Naive B cell (primary cell): ENCODE results near the gene ZFYVE21. TPM values are rescaled to one million over a fixed set of nuclear protein-coding genes. Genes with fewer than 3 reads are reported as not detected.
A peak's percentile ranks its signal among the peaks of the same experiment; 100 is the strongest.
"Not testable (repeated sequence)": the region's sequence is repeated elsewhere in the genome, so short reads cannot be mapped to it uniquely, and the experiment has no call there.

ENCODE experiments used
- ATAC-seq, 2 donors: fragments of 150-1000 bp; cut with Tn5 transposase; 2 replicates each; pipeline ENCODE4 v1.10.0; 2021; ENCODE audit warnings: low read depth in 2 of 2, mild to moderate bottlenecking in 2 of 2, moderate library complexity in 2 of 2
- DNase-seq: peaks from one replicate; pipeline ENCODE4 v3.0.0; 2022
- H3K27ac Mint-ChIP-seq, 6 donors: one replicate each; pipeline ENCODE4 v1.8.0; 2020 to 2022; ENCODE audit warnings: mild to moderate bottlenecking in 6 of 6, mixed read lengths in 6 of 6, moderate library complexity in 5 of 6, inconsistent platforms in 2 of 6
- H3K27me3 Mint-ChIP-seq, 3 donors: one replicate each; pipeline ENCODE4 v1.8.0; 2021 to 2022; ENCODE audit warnings: mixed read lengths in 3 of 3, mild to moderate bottlenecking in 1 of 3
- H3K36me3 Mint-ChIP-seq, 2 donors: one replicate each; pipeline ENCODE4 v1.8.0; 2020 to 2022; ENCODE audit warnings: mixed read lengths in 2 of 2, inconsistent platforms in 1 of 2, mild to moderate bottlenecking in 1 of 2
- H3K4me1 Mint-ChIP-seq, 3 donors: one replicate each; pipeline ENCODE4 v1.8.0; 2020 to 2022; ENCODE audit warnings: mixed read lengths in 3 of 3, inconsistent platforms in 1 of 3, mild to moderate bottlenecking in 1 of 3, moderate library complexity in 1 of 3
- H3K4me3 Mint-ChIP-seq, 8 donors: one replicate each; pipeline ENCODE4 v1.8.0; 2020 to 2022; ENCODE audit warnings: mild to moderate bottlenecking in 8 of 8, mixed read lengths in 8 of 8, moderate library complexity in 8 of 8, inconsistent platforms in 2 of 8
- H3K9me3 Mint-ChIP-seq, 7 donors: one replicate each; pipeline ENCODE4 v1.8.0; 2020 to 2022; ENCODE audit warnings: mixed read lengths in 7 of 7, mild to moderate bottlenecking in 5 of 7, inconsistent platforms in 2 of 7, moderate library complexity in 1 of 7
- polyA plus RNA-seq, 6 donors: library from polyadenylated mRNA; unstranded; fragments of 300-500 nt; fragmentation: Illumina TruSeq; gene quantifications; one replicate each; pipeline ENCODE4 v1.2.3, GENCODE V29; 2021; ENCODE audit warnings: low read depth in 6 of 6

Gene ZFYVE21
- polyA plus RNA-seq, 6 donors from 2014 or later, result 4.8 to 10.5 (median 6.7) TPM

DNA sequence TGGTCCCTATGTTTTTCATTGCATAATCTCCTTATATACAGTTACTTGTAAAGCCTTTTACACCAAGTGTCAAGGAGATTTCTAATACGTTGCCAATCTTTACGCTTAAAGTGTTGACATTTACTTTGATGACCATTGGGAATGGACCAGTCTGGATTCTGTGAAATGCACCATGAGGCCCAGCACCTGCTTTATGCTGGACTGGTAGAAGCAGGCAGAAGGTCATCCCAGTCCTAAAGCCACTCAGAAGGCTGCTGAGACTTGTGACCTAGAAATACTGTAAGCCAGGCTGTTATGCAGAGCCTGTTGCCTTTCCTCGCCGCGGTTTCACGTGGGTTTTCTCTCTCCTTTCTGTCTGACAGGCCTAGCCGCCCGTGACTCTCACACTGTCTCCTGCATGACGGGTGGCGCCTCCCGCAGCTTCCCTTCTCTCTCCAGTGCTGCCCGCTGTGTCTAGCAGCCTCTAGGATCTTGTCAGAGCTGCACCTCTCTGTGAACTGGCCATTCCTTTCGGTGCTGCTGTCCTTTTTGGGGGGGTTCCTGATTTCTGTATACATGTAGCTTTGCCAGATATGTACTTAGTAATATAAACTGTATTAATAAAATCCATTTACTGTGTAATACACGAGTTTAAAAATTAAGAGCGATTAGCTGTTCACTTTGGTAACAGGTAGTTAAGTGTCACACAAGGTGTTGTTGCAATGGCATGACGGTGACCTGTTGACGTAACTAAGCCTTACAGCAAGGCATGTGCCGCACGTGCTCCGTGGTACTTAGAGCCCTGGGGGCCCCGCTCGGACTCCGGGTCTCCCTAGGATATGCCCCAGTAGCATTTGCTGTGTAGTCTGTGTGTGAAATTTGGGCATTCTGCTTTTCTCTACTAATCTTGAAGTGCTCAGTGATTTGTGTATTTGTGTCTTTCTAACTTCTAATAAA is 30.1 kb upstream of the ZFYVE21 start:
- Mint-ChIP-seq H3K4me3 (no peak overlapping the region), H3K4me1 (peaks cover 10 to 18% (median 16%) of the 10 kb centered on the region in 3 donors), H3K27ac (peak overlapping the region in 1 of 6 donors; percentile 90), H3K9me3 (no peaks in the 10 kb centered on the region), H3K36me3 (peaks cover 0 to 9% of the 10 kb centered on the region in 2 donors), H3K27me3 (no peaks in the 10 kb centered on the region)
- DNase-seq (no peak), ATAC-seq (no peak)

DNA sequence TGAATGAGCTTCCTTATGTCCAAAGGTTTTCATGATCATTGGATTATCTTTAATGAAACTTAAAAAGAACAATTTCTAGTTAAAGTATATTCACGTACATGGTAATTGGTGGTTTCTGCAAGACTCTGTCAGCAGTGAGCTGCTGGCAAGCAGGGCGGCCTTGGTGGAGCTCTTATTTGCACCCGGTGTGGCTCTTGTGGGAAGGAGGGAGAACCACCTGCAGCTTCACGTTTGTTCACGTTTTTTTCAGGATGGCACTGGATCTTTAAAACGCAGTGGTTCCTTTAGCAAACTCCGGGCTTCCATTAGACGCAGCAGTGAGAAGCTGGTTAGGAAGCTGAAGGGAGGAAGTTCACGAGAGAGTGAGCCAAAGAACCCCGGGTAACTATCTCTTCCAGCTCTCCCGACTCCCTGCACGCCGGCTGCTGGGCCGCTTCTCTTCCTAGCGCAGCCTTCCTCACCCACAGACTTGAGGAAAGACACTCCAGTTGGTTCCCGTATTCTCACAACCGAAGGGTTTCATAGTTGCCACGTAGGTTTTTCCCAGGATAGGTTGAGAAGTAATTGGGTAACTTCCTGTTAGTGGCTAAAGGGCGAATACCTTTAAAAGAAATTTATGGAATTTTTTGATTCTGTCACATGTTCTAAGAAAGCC is 28.7 kb upstream of the ZFYVE21 start:
- H3K27ac Mint-ChIP-seq, result peak overlapping the region in 1 of 6 donors; percentile 32
- H3K27me3 Mint-ChIP-seq, result no peaks in the 10 kb centered on the region
- ATAC-seq, result no peak
- H3K36me3 Mint-ChIP-seq, result peaks cover 0 to 9% of the 10 kb centered on the region in 2 donors
- DNase-seq, result no peak
- no peak overlapping the region for H3K4me3 Mint-ChIP-seq
- H3K4me1 Mint-ChIP-seq, result peaks cover 16 to 29% (median 28%) of the 10 kb centered on the region in 3 donors
- no peaks in the 10 kb centered on the region for H3K9me3 Mint-ChIP-seq

DNA sequence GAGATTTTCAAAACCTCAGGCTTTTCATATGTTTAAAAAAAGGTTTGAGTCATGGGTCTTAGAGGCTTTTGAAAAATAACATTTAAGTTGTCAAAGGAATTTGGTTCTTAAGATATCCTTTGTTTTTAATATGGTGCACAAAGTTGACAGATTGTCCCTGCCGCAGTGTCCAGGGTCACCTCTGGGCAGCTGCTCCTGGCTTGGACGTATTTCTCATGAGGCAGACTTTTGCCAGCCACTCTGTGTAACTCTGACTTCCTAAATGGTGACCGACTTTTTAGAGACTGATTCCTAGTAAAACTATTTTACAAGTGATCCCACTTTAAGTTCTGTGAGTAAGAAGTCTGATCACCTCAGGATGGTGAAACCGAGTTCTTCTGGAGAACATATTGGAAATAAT is 27.9 kb upstream of the ZFYVE21 start:
- no peaks in the 10 kb centered on the region for H3K9me3 Mint-ChIP-seq
- ATAC-seq, result no peak
- peaks cover 0 to 9% of the 10 kb centered on the region in 2 donors for H3K36me3 Mint-ChIP-seq
- no peak overlapping the region for H3K4me3 Mint-ChIP-seq
- no peak for DNase-seq
- H3K27ac Mint-ChIP-seq, result no peak overlapping the region
- H3K4me1 Mint-ChIP-seq, result peaks cover 20 to 35% (median 34%) of the 10 kb centered on the region in 3 donors
- no peaks in the 10 kb centered on the region for H3K27me3 Mint-ChIP-seq

- Mint-ChIP-seq H3K27ac (peak overlapping the region in 1 of 6 donors; percentile 46), H3K4me1 (peaks cover 20 to 43% (median 34%) of the 10 kb centered on the region in 3 donors), H3K27me3 (no peaks in the 10 kb centered on the region), H3K4me3 (no peak overlapping the region), H3K9me3 (no peaks in the 10 kb centered on the region), H3K36me3 (peaks cover 0 to 9% of the 10 kb centered on the region in 2 donors)
- DNase-seq, result no peak
- no peak for ATAC-seq
Observed at GRCh38 chr14:103688441-103688840, 27.2 kb upstream of the ZFYVE21 start.

GRCh38 chr14:103688906-103689902 is 26.4 kb upstream of the ZFYVE21 start:
- ATAC-seq (peak; percentile 36 to 52), DNase-seq (no peak)
- H3K27ac Mint-ChIP-seq, result peak overlapping the region in 4 of 6 donors; percentile 46 to 90 (median 74)
- H3K4me1 Mint-ChIP-seq, result peaks cover 20 to 46% (median 34%) of the 10 kb centered on the region in 3 donors
- H3K4me3 Mint-ChIP-seq, result peak overlapping the region in 6 of 8 donors; percentile 61 to 81 (median 70)
- peaks cover 0 to 9% of the 10 kb centered on the region in 2 donors for H3K36me3 Mint-ChIP-seq
- no peaks in the 10 kb centered on the region for H3K9me3 Mint-ChIP-seq
- no peaks in the 10 kb centered on the region for H3K27me3 Mint-ChIP-seq

GRCh38 chr14:103690332-103690731 is 25.3 kb upstream of the ZFYVE21 start:
- peaks cover 21 to 48% (median 36%) of the 10 kb centered on the region in 3 donors for H3K4me1 Mint-ChIP-seq
- ATAC-seq, result no peak
- H3K27me3 Mint-ChIP-seq, result no peaks in the 10 kb centered on the region
- no peak for DNase-seq
- peaks cover 0 to 9% of the 10 kb centered on the region in 2 donors for H3K36me3 Mint-ChIP-seq
- peak overlapping the region in 7 of 8 donors; percentile 24 to 66 (median 49) for H3K4me3 Mint-ChIP-seq
- no peaks in the 10 kb centered on the region for H3K9me3 Mint-ChIP-seq
- H3K27ac Mint-ChIP-seq, result peak overlapping the region in 5 of 6 donors; percentile 12 to 85 (median 49)

DNA sequence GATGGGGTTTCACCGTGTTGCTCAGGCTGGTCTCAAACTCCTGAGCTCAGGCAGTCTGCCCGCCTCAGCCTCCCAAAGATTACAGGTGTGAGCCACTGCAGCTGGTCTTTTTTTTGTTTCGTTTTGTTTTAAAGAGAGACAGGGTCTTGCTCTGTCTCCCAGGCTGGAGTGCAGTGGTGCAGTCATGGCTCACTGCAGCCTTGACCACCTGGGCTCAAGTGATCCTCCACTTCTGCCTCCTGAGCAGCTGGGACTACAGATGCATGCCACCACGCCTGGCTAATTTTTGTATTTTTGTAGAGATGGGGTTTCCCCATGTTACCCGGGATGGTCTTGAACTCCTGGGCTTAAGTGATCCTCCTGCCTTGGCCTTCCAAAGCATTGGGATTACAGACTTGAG is 24.0 kb upstream of the ZFYVE21 start:
- H3K9me3 Mint-ChIP-seq, H3K27me3 Mint-ChIP-seq, H3K36me3 Mint-ChIP-seq: not testable (repeated sequence)
- Mint-ChIP-seq H3K4me1 (peaks cover 35 to 60% (median 49%) of the 10 kb centered on the region in 3 donors), H3K27ac (peak overlapping the region; percentile 64 to 92 (median 84)), H3K4me3 (peak overlapping the region; percentile 61 to 86 (median 74))
- ATAC-seq (peak; percentile 79 to 83), DNase-seq (peak; percentile 35)

DNA sequence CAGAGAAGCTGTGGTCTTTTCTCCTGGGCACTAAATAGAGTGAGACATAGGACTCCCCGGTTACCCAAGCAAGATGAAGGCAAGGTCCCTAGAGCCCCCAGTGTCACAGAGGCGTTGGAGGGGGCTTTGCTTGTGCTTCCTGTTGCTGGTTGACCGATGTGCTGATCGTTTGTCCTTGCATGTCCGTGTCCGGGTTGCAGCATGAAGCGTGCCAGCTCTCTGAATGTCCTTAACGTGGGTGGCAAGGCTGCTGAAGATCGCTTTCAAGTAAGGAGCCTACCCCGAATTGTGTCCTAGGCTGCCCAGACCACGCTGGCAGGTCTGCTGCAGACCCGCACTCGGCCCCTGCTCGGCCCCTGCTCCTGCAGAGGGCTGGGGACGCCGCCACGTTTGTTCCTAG is 23.5 kb upstream of the ZFYVE21 start:
- H3K36me3 Mint-ChIP-seq, result no peaks in the 10 kb centered on the region
- peak overlapping the region; percentile 64 to 92 (median 84) for H3K27ac Mint-ChIP-seq
- H3K27me3 Mint-ChIP-seq, result no peaks in the 10 kb centered on the region
- peak overlapping the region in 7 of 8 donors; percentile 61 to 86 (median 74) for H3K4me3 Mint-ChIP-seq
- H3K9me3 Mint-ChIP-seq, result no peaks in the 10 kb centered on the region
- ATAC-seq, result peak; percentile 22 to 34
- H3K4me1 Mint-ChIP-seq, result peaks cover 38 to 64% (median 54%) of the 10 kb centered on the region in 3 donors
- no peak for DNase-seq

DNA sequence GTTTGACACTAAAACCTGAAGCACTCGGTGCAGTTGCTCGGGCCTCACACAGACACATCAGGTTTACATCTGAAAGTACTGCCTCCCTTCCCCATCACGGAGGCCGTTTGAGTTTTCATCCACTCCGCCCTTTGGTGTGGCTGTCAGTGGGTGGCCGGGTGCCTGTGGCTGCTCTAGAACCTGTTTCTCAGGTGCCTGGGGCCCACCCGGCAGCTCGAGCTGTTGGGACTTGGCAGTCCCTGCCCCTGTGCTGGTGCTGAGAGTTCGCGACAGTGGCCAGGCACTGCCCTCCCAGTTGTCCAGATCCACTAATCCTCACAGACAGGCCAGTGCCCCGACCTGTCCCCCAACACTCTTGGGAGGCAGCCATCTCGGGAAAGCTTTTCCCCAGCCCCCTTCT is 22.7 kb upstream of the ZFYVE21 start:
- no peaks in the 10 kb centered on the region for H3K36me3 Mint-ChIP-seq
- no peaks in the 10 kb centered on the region for H3K9me3 Mint-ChIP-seq
- peaks cover 41 to 67% (median 60%) of the 10 kb centered on the region in 3 donors for H3K4me1 Mint-ChIP-seq
- H3K4me3 Mint-ChIP-seq, result no peak overlapping the region
- H3K27ac Mint-ChIP-seq, result peak overlapping the region; percentile 30 to 86 (median 63)
- no peak for DNase-seq
- no peak for ATAC-seq
- no peaks in the 10 kb centered on the region for H3K27me3 Mint-ChIP-seq

- ATAC-seq, result no peak
Observed at GRCh38 chr14:103693515-103693914, 22.1 kb upstream of the ZFYVE21 start.

DNA sequence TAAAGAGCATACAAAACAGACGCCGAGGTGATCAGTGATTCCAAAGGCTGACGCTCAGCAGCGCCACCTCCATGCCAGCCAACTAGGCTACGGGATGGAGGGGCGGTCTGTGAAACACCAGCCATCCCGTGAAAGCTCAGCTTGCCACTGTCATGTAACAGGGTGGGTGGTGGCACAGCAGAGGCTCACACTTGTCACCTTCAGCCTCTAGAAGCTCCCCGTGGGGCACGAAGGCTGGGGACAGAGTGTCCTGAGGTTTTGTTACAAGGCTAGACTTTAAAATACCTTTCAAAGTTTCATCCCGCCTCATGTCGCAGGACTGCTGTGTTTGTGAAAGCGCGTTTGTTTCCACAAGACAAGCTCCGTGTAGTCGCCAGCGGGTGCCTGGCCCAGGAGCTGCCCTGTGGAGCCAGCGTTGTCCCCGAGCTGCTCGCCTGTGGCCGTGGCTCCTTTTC is 21.0 kb upstream of the ZFYVE21 start:
- H3K27ac Mint-ChIP-seq, result peak overlapping the region in 1 of 6 donors; percentile 76

More at GRCh38 chr14:103693515-103693914, 22.1 kb upstream of the ZFYVE21 start:
- Mint-ChIP-seq H3K4me3 (peak overlapping the region in 1 of 8 donors; percentile 3), H3K4me1 (peaks cover 41 to 67% (median 64%) of the 10 kb centered on the region in 3 donors), H3K27ac (peak overlapping the region in 2 of 6 donors; percentile 60 to 63), H3K36me3 (no peaks in the 10 kb centered on the region), H3K27me3 (no peaks in the 10 kb centered on the region), H3K9me3 (no peaks in the 10 kb centered on the region)
- DNase-seq, result no peak

DNA sequence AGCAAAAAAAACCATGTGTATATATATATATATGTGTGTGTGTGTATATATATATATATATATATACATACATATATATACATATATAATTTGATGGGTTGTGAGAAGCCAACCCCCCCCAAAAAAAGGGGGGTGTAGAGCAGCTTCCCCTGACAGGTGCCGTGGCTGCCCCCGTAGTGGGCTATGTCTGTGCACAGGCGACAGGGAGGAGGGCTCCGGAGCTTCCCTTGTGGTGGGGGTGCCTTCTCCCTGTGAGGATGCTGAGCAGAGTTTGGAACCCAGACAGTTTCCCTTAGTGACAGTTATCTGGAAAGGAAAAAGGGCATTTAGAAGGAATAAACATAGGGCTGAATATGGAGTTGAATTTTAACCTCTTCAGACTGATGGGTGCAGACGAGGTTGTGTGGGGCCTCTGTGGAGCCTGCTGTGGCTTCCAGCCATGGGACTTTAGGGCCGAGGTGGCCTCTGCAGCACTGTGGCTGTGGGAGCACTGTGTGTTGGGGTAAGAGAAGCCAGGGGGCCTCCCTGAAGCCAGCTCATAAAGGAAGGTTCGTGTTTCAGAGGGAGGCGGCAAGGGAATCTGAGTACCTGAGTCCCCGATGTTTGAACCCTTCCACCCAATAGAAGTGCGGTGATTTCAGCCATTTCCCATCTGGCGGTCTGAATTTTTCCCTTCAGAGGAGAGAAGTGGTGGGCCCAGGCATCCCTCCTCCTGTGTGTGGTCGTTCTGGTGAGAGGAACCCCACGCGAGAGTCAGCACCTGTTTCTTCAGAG is 20.1 kb upstream of the ZFYVE21 start:
- ATAC-seq, result no peak
- DNase-seq, result no peak
- no peaks in the 10 kb centered on the region for H3K9me3 Mint-ChIP-seq
- H3K36me3 Mint-ChIP-seq, result no peaks in the 10 kb centered on the region
- no peaks in the 10 kb centered on the region for H3K27me3 Mint-ChIP-seq
- peak overlapping the region in 4 of 6 donors; percentile 46 to 85 (median 70) for H3K27ac Mint-ChIP-seq
- H3K4me3 Mint-ChIP-seq, result peak overlapping the region in 4 of 8 donors; percentile 30 to 56 (median 45)
- peaks cover 39 to 66% (median 59%) of the 10 kb centered on the region in 3 donors for H3K4me1 Mint-ChIP-seq

More for the DNA sequence above, 21.0 kb upstream of the ZFYVE21 start:
- Mint-ChIP-seq H3K9me3 (no peaks in the 10 kb centered on the region), H3K4me3 (no peak overlapping the region), H3K36me3 (no peaks in the 10 kb centered on the region), H3K27me3 (no peaks in the 10 kb centered on the region), H3K4me1 (peaks cover 40 to 71% (median 59%) of the 10 kb centered on the region in 3 donors)
- ATAC-seq (no peak), DNase-seq (no peak)
